ENCODE measurements around the gene ADAMTS12. TPM values are rescaled to one million over a fixed set of nuclear protein-coding genes. Genes with fewer than 3 reads are reported as not detected.

ADAMTS12 gene
- total RNA-seq, 4 donors from 2014 or later = 0.22 to 1.2 (median 0.77) TPM

DNA sequence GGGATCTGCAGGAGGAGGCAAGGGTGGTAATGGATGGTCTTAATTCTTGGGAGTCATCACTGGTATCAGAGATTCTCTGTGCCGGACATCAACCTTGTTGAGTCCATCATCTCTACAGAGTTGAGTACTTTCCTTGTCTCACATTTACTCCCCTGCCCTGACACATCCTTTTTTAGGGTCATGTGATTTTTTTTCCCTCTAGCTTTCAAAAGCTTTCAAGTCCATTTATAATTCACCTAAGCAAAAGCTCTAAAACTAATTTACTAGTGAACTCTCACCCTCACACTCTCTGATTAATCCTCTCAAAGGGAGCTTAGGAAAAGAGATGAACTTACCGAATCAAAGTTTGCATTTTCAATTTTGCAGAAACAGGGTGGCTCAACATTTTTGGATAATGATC, 258.1 kb downstream of the ADAMTS12 start:
- H3K4me3 ChIP-seq (ENCODE audit: low read depth, poor library complexity, severe bottlenecking) = no peak overlapping the region
- intact Hi-C loops (cut with DNase I; ENCODE audit: low total_unique reads) = no loop called here
- 93 to 97% methylated on average over 2 of the region's 2 CpGs for WGBS, 2 donors
- DNase-seq (ENCODE audit: low spot score in 2 of 2) = no peak
- TF ChIP-seq POLR2A (IDR thresholded peaks at IDR 0.05) = no peak
- TF ChIP-seq, protein P1, sequence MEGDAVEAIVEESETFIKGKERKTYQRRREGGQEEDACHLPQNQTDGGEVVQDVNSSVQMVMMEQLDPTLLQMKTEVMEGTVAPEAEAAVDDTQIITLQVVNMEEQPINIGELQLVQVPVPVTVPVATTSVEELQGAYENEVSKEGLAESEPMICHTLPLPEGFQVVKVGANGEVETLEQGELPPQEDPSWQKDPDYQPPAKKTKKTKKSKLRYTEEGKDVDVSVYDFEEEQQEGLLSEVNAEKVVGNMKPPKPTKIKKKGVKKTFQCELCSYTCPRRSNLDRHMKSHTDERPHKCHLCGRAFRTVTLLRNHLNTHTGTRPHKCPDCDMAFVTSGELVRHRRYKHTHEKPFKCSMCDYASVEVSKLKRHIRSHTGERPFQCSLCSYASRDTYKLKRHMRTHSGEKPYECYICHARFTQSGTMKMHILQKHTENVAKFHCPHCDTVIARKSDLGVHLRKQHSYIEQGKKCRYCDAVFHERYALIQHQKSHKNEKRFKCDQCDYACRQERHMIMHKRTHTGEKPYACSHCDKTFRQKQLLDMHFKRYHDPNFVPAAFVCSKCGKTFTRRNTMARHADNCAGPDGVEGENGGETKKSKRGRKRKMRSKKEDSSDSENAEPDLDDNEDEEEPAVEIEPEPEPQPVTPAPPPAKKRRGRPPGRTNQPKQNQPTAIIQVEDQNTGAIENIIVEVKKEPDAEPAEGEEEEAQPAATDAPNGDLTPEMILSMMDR (IDR thresholded peaks at IDR 0.05) = no peak

- no peak for DNase-seq (ENCODE audit: low spot score in 2 of 2)
- TF ChIP-seq POLR2A (IDR thresholded peaks at IDR 0.05) = no peak
- TF ChIP-seq, protein P1 (IDR thresholded peaks at IDR 0.05) = no peak
- H3K4me3 ChIP-seq (ENCODE audit: low read depth, poor library complexity, severe bottlenecking) = no peak overlapping the region
- 76 to 78% methylated on average over 1 of the region's 1 CpG for WGBS, 2 donors
- intact Hi-C loops (cut with DNase I; ENCODE audit: low total_unique reads) = no loop called here
Observed at GRCh38 chr5:33631786-33632185, 260.0 kb downstream of the ADAMTS12 start.

- WGBS, 2 donors = 69 to 85% methylated on average over 1 of the region's 1 CpG
- TF ChIP-seq, protein P1 (IDR thresholded peaks at IDR 0.05) = no peak
- TF ChIP-seq POLR2A (IDR thresholded peaks at IDR 0.05) = no peak
- H3K4me3 ChIP-seq (ENCODE audit: low read depth, poor library complexity, severe bottlenecking) = no peak overlapping the region
- DNase-seq (ENCODE audit: low spot score in 2 of 2) = no peak
- intact Hi-C loops (cut with DNase I; ENCODE audit: low total_unique reads) = no loop called here
Observed at GRCh38 chr5:33631139-33631538, 260.7 kb downstream of the ADAMTS12 start.

DNA sequence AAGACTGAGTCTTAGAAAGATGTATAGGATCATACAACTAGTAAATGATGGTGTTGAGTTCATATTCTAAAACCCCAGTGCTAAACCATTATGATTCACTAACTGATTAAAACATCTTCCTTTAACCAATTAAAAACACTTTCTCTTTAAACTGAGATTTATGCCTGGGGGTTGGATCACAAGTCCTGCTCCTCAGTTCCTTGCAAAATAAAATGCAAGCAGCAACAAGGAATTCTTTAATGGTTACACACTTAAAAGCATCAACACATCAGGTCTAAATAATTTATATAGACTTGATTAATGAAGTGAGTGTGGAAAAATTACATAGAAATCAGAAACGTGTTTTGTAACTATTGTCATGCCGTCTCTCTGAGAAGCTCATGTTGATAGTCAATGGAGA, 261.8 kb downstream of the ADAMTS12 start:
- TF ChIP-seq, protein P1 (IDR thresholded peaks at IDR 0.05) = no peak
- TF ChIP-seq POLR2A (IDR thresholded peaks at IDR 0.05) = no peak
- no peak overlapping the region for H3K4me3 ChIP-seq (ENCODE audit: low read depth, poor library complexity, severe bottlenecking)
- WGBS, 2 donors = 46% methylated on average over 2 of the region's 2 CpGs
- DNase-seq (ENCODE audit: low spot score in 2 of 2) = no peak
- intact Hi-C loops (cut with DNase I; ENCODE audit: low total_unique reads) = no loop called here

DNA sequence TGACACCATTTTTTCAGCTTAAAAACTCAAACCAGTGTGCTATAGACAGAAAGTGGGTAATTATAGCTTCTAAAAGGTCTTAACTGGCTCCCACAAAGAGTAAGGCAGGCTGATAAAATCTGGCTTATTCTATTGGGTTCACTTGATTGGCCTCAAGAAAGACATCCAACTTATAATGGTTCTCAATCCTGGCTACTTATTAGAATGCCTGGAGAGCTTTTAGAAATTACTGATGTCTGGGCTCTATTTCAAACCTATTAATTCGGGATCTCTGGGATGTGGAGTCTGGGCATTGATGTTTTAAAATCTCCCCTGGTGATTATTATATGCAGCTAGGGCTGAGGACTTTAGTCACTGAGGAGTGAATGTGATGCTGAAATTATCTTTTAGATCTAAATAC, 263.0 kb downstream of the ADAMTS12 start:
- no peak overlapping the region for H3K4me3 ChIP-seq (ENCODE audit: low read depth, poor library complexity, severe bottlenecking)
- intact Hi-C loops (cut with DNase I; ENCODE audit: low total_unique reads) = no loop called here
- 53 to 79% methylated on average over 1 of the region's 1 CpG for WGBS, 2 donors
- TF ChIP-seq, protein P1 (IDR thresholded peaks at IDR 0.05) = no peak
- TF ChIP-seq POLR2A (IDR thresholded peaks at IDR 0.05) = no peak
- no peak for DNase-seq (ENCODE audit: low spot score in 2 of 2)

DNA sequence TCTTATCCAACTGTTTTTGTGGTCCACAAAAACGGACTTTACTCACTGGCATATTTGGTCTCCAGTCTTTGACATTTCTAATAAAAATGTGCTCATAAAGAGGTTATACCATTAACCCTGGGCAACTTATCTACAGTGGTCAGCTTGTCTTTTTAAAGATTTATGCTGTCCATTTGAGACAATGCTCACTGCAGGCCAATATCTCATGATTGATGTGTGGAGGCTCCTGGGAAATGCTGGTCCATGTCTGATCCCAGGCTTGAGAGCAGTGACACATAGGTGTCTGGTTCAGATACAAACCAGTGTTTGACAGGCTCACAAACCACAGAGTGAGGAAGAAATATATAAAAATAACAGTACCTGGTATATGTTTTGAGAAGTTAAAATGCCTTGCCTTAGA, 270.3 kb downstream of the ADAMTS12 start:
- no peak for TF ChIP-seq POLR2A (IDR thresholded peaks at IDR 0.05)
- TF ChIP-seq, protein P1 (IDR thresholded peaks at IDR 0.05) = no peak
- H3K4me3 ChIP-seq (ENCODE audit: low read depth, poor library complexity, severe bottlenecking) = no peak overlapping the region
- 71 to 77% methylated on average over 1 of the region's 1 CpG for WGBS, 2 donors
- DNase-seq (ENCODE audit: low spot score in 2 of 2) = no peak
- intact Hi-C loops (cut with DNase I; ENCODE audit: low total_unique reads) = no loop called here

All from lower leg skin (tissue), 4 donors.